Measurements from ENCODE around the gene DERL3. TPM values are rescaled to one million over a fixed set of nuclear protein-coding genes. Genes with fewer than 3 reads are reported as not detected.

The DERL3 gene
- total RNA-seq, 2 donors from 2014 or later = 5.8 to 6.5 TPM

DNA sequence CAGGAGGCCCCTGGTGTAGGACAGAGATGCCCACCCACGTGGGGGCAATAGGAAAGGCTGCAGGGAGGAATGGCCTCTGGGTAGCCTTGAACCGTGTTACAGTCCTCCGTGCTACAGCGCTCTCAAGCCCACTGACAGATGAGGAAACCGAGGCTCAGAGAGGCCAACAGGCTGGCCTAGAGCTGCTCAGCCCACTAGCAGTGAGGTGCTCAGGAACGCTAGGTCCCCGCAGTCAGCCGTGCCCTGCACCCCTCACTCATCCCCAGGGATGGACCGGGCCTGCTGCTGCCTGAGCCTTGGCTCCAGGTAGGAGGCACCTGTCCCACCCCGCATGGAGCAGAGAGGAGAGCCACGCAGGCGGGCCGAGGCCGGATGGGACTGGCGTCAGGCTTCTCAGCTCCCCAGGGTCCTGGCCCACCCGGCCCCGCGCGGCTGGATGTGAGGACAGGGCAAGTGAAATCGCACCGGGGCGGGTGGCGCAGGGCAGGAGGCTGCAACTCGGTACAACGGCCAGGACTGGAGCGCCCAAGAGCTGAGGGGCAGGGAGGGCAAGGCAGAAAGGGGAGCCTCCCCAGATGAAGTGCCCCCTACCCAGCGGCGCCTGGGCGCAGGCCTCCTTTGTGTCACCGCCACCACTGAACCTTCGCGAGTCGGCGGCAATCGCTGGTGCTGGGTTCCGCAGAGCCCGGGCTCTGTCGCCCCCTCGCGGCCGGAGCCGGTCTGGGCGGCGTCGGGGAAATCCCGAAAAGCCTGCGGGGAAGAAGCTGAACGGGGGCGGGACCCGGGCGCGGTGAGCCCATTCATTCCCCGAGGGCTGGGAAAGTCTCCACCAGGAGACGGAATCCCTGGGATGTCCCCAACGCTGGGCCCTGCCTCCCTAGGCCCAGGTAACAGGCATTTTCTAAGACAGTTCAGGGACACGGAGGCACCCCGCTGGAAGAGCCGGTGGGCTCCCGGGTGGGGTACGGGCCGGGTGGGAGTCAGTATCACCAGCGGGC lies 10.5 kb upstream of the DERL3 start:
- intact Hi-C loops (cut with DNase I) = loop anchor here (5.0 to 10.0 kb wide), 3 partner anchors 82 to 307 kb away; partner anchors contain the start of gene CHCHD10 (in 2 of the 2)
- peak; percentile 64 to 70 for ATAC-seq
- DNase-seq = peak; percentile 85

DNA sequence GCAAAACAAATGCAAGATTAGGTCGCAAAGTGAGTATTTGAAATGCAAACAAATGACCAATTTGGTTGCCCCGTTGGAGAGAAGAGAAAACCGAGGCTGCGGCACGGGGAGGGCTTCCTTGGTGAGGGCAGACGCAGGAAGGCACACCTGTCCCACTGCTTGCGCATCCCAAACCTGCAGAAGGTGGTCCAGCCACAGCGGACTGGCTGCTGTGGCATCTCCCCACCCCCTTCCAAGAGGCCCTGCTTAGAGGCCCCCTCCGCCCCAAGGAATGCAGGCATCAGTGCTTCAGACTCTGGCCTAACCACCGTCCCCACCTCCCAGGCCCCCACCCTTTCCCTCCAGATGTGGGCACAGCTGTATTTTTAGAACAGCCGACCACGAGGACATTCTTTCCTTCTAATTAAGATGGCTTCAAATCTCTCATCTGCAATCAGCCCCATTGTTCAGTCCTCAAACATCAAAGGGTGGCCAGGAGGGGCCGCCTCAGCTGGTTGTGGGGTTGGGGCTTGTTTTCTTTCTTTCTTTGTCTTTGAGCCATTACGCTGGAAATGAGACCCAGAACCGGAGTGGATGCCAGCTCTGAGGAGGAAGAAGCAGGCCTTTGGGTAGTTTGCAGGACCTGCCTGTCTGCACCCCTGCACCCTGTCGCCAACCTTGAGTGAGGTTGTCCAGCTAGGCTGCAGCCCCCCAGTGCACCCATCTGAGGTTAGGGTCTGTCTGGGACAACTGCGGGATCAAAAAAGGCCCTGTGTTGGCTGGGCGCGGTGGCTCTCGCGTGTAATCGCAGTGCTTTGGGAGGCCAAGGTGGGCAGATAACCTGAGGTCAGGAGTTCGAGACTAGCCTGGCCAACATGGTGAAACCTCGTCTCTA lies 9.4 kb upstream of the DERL3 start:
- intact Hi-C loops (cut with DNase I) = loop anchor here (5.0 to 10.0 kb wide), 3 partner anchors 81 to 306 kb away; partner anchors contain the start of gene CHCHD10 (in 2 of the 2)
- ATAC-seq (no peak), DNase-seq (no peak)

DNA sequence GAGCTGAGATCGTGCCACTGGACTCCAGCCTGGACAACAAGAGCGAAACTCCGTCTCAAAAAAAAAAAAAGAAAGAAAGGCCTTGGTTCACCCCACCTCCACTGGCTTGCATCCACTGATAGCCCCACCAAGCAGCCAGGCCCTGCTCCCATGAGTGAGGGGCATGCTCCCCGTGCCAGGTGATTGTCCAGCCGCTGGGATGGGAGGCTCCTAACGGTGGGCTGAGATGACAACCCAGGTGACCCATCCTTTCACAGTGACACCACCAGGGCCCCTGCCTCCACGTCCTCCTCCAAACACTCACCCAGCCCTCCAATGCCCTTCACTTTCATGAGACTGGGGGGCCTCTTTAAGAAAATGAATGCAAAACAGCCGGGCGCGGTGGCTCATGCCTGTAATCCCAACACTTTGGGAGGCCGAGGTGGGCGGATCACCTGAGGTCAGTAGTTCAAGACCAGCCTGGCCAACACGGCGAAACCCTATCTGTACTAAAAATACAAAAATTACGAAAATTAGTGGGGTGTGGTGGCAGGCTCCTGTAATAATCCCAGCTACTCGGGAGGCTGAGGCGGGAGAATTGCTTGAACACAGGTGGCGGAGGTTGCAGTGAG lies 8.6 kb upstream of the DERL3 start:
- intact Hi-C loops (cut with DNase I) = loop anchor here (5.0 to 10.0 kb wide), 3 partner anchors 80 to 305 kb away; partner anchors contain the start of gene CHCHD10 (in 2 of the 2)
- DNase-seq (no peak), ATAC-seq (no peak)

DNA sequence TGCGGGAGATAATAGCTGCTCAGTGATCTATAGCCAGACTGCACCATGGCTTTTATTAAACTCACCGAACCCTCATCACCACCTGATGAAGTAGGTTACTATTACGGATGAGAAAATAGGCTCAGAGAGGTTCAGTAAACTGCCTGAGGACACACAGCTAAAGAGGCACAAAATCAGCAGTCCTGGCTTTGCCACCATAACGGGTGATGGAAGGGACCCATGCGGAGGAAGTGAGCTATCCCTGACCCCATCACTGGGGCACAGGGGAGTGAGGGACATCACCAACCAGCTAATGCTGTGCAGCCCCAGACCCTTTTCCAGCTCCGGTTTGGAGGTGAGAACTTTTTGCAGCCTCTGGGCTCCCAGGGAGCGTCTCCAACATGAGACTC lies 7.3 kb upstream of the DERL3 start:
- intact Hi-C loops (cut with DNase I) = loop anchor here (5.0 to 10.0 kb wide), 3 partner anchors 79 to 304 kb away; partner anchors contain the start of gene CHCHD10 (in 2 of the 2)
- ATAC-seq (no peak), DNase-seq (no peak)

GRCh38 chr22:23845265-23846080 lies 6.7 kb upstream of the DERL3 start:
- no peak for DNase-seq
- intact Hi-C loops (cut with DNase I) = loop anchor here (5.0 to 10.0 kb wide), 3 partner anchors 78 to 303 kb away; partner anchors contain the start of gene CHCHD10 (in 2 of the 2)
- no peak for ATAC-seq

- ATAC-seq (no peak), DNase-seq (no peak)
- intact Hi-C loops (cut with DNase I) = loop anchor here (5.0 to 10.0 kb wide), 3 partner anchors 77 to 302 kb away; partner anchors contain the start of gene CHCHD10 (in 2 of the 2)
Observed at GRCh38 chr22:23844739-23845202, 6.0 kb upstream of the DERL3 start.

DNA sequence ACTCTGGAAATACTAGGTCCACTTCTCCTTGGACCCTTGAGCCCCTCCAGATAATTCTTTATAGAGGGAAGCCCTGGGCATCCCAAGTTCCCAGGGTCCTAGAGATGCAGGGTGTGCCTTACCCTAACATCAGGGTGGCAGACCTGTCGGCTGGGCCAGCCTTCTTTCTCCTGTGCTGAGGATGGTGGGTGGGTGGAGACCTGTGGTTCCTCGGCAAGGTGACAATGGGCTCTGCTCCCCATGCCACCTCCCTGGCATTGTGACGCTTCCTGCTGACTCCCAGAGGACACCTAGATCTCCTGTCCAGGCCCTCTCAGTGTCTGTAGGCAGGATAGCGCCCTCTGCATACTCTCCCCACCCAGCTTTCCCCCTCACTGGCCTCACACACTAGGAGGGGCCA lies 3.8 kb upstream of the DERL3 start:
- intact Hi-C loops (cut with DNase I) = loop anchor here in 1 of 2 donors (10.0 kb wide), 1 partner anchor 298 kb away; no protein-coding TSS in a partner anchor
- ATAC-seq (no peak), DNase-seq (no peak)

- DNase-seq (no peak), ATAC-seq (no peak)
- intact Hi-C loops (cut with DNase I) = loop anchor here in 1 of 2 donors (10.0 kb wide), 1 partner anchor 297 kb away; no protein-coding TSS in a partner anchor
Observed at GRCh38 chr22:23841736-23842445, 3.1 kb upstream of the DERL3 start.

DNA sequence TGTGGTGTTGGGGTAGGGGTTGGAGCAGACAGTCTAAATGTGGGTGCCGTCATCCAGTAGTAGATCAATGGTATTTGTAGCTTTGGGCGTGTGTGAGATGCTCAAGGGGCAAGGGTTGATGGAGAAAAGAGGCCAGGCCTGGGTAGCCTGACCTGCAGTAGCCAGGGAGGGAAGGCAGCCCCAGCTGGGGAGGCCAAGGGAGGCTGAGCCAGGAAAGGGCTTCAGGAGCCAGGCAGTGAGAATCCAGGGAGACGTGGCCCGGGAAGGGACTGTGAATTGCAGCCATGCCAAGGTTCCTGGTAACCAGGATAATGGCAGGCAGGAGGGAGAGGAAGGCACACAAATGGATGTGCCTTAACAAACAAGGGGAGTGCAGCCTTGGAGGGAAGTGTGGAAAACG lies 2.5 kb upstream of the DERL3 start:
- DNase-seq (no peak), ATAC-seq (no peak)
- intact Hi-C loops (cut with DNase I) = loop anchor here in 1 of 2 donors (10.0 kb wide), 1 partner anchor 296 kb away; no protein-coding TSS in a partner anchor

- DNase-seq (no peak), ATAC-seq (no peak)
- intact Hi-C loops (cut with DNase I) = loop anchor here in 1 of 2 donors (10.0 kb wide), 1 partner anchor 295 kb away; no protein-coding TSS in a partner anchor
Observed at GRCh38 chr22:23840026-23840425, 1.2 kb upstream of the DERL3 start.

GRCh38 chr22:23837911-23838680 lies 710 bp downstream of the DERL3 start:
- DNase-seq (no peak), ATAC-seq (no peak)
- intact Hi-C loops (cut with DNase I) = no loop called here

GRCh38 chr22:23837496-23837859 lies 1.3 kb downstream of the DERL3 start:
- no peak for ATAC-seq
- intact Hi-C loops (cut with DNase I) = no loop called here
- DNase-seq = no peak

DNA sequence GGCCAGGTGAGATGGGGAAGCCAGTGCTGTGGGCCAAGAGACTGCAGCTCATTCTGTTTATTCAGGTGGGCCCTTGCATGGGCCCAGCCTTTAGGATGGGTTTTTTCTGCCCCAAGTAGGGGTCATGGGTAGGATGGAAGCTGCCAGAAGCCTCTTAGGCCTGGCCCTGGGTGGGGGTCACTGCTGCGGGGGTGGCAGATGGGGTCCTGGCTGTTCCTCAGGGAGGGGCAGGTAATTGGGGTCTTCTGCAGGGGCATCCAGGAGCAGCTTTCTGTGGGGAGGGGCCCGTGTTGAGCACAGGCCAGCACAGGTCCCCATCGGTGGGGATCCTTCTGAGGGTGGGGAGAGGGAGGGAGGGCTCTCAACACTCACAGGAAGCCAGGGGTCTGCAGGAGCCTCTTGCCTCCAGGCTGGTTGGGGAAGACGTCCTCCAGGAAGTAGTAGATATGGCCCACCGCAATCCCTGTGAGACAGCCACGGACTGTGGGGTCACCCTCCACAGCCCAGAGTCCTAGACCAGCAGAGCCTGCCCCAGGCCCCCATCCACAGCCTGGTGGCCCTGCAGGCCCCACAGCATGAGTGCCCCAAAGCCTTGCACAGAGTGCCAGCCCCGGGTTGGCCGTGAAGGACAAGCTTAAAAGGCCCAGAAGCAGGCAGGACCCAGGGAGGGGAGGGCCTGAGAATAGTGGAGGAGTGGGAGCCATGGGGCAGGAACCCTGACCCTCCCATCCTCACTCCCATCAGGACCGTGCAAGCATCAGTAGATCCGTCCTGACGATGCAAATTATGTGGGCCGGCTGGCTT lies 1.9 kb downstream of the DERL3 start:
- no peak for DNase-seq
- intact Hi-C loops (cut with DNase I) = no loop called here
- no peak for ATAC-seq

- intact Hi-C loops (cut with DNase I) = no loop called here
- no peak for ATAC-seq
- DNase-seq = no peak
Observed at GRCh38 chr22:23836281-23836680, 2.5 kb downstream of the DERL3 start.

DNA sequence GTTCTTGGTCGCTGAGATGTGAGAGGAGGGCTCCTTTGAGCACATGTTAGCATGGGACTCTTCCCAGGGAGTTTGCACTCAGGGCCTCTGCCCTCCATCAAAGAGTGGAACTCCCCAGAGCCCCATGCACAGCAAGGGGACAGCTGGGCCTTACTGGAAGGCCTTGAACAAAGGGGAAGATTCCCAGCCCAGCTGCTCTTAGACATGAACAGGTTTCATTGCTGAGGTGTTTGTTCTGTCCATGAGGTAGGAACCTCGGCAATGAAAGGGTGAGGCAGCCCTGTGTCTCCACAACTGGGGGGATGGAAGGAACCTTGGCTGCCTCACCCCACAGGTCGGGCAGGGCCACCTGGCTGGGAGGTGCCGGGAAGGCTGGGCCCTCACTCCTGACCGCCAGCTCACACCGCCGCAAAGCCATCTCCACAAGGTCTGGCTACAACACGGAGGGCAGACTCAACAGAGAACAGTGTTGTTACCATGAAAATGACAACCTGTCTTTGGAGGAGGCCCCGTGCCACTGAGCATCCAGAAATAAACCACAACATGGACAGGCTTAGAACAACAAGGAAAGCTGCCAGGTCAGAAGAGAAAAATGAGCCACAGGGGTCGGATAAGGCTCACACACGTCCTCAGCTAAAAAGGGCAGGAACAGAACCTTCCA lies 3.2 kb downstream of the DERL3 start:
- intact Hi-C loops (cut with DNase I) = no loop called here
- peak; percentile 21 to 24 for ATAC-seq

More for the DNA sequence above, 3.2 kb downstream of the DERL3 start:
- DNase-seq = peak; percentile 47
